Stimulated activated CD8-positive, alpha-beta memory T cell treated with anti-CD3 and anti-CD28 coated beads, Interleukin-4, amount 100 ng/mL, for 1 hour (primary cell): Measurements from ENCODE around the gene KCNIP3.

Experiments used
- DNase-seq, 2 donors: peaks; one replicate each; pipeline ENCODE4 v3.0.0-alpha.2; 2020; ENCODE audit warnings: low read depth in 2 of 2, low spot score in 1 of 2

The KCNIP3 gene

GRCh38 chr2:95294579-95295250 lies 2.4 kb upstream of the KCNIP3 start:
- no peak for DNase-seq

GRCh38 chr2:95295376-95295775 lies 1.8 kb upstream of the KCNIP3 start:
- DNase-seq: no peak

GRCh38 chr2:95296011-95296410 lies 1.1 kb upstream of the KCNIP3 start:
- no peak for DNase-seq

- no peak for DNase-seq
Measured at GRCh38 chr2:95297639-95298395, 670 bp downstream of the KCNIP3 start.

- no peak for DNase-seq
Measured at GRCh38 chr2:95298486-95299111, 1.5 kb downstream of the KCNIP3 start.

- no peak for DNase-seq
Measured at GRCh38 chr2:95299961-95300360, 2.8 kb downstream of the KCNIP3 start.

GRCh38 chr2:95300450-95300849 lies 3.3 kb downstream of the KCNIP3 start:
- DNase-seq: no peak

- no peak for DNase-seq
Measured at GRCh38 chr2:95301186-95301585, 4.0 kb downstream of the KCNIP3 start.

- no peak for DNase-seq
Measured at GRCh38 chr2:95301876-95302641, 4.9 kb downstream of the KCNIP3 start.

GRCh38 chr2:95303191-95303919 lies 6.2 kb downstream of the KCNIP3 start:
- no peak for DNase-seq

GRCh38 chr2:95305380-95306061 lies 8.4 kb downstream of the KCNIP3 start:
- no peak for DNase-seq

GRCh38 chr2:95306336-95306895 lies 9.3 kb downstream of the KCNIP3 start:
- DNase-seq: no peak

GRCh38 chr2:95307036-95307435 lies 9.9 kb downstream of the KCNIP3 start:
- no peak for DNase-seq

GRCh38 chr2:95307878-95308277 lies 10.7 kb downstream of the KCNIP3 start:
- DNase-seq: no peak

- DNase-seq: no peak
Measured at GRCh38 chr2:95308426-95308990, 11.4 kb downstream of the KCNIP3 start.

GRCh38 chr2:95309599-95309998 lies 12.5 kb downstream of the KCNIP3 start:
- DNase-seq: no peak

GRCh38 chr2:95310216-95310615 lies 13.1 kb downstream of the KCNIP3 start:
- no peak for DNase-seq

- DNase-seq: no peak
Measured at GRCh38 chr2:95310651-95311050, 13.5 kb downstream of the KCNIP3 start.

- no peak for DNase-seq
Measured at GRCh38 chr2:95311815-95312542, 14.8 kb downstream of the KCNIP3 start.
